DMS 273 (cell line): ENCODE results near the gene RAD51B.

Source experiments
- DNase-seq: peaks from one replicate; lab custom pipeline; 2025; ENCODE audit not compliant: unreplicated experiment; lab: John Stamatoyannopoulos, UW

Gene RAD51B

DNA sequence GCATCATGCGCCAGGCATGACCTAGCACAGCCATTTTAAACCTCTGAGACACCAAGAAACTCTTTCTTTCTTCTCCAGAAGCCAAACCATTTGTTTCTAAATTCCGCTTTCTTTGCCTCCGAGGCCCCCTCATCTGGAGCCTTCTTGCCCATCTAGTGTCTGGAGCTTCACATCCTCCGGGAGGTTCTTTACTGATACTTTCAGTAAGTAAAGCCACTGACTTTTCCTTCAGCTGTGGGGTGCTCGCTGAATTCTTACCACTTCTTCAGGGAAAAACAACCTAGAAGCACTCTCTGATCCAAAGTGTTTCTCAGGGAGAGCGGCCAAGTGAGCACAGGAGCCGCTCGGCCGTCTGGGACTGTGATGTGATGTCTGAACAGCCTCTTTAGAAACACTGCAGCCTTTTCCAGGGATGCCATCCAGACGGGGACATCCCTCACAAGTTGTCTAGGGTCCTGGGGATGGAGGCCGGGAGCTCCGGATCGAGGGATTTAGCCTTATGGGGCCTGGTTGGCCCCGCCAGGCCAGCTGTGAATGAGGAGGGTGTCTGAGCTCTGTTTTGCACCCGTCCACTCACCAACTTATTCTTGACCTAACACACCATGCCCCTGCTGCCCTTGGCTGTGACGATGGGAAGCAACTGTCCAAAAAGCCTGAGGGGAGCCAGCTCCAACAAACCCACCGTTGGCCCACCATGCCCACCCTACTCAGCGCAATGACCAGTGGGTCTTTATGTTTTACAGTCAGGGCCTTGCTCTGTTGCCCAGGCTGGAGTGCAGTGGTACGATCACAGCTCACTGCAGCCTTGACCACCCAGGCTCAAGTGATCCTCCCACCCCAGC is 812.7 kb downstream of the RAD51B start:
- no peak for DNase-seq

GRCh38 chr14:68633131-68633991 is 813.8 kb downstream of the RAD51B start:
- no peak for DNase-seq

GRCh38 chr14:68634332-68634731 is 814.8 kb downstream of the RAD51B start:
- no peak for DNase-seq

DNA sequence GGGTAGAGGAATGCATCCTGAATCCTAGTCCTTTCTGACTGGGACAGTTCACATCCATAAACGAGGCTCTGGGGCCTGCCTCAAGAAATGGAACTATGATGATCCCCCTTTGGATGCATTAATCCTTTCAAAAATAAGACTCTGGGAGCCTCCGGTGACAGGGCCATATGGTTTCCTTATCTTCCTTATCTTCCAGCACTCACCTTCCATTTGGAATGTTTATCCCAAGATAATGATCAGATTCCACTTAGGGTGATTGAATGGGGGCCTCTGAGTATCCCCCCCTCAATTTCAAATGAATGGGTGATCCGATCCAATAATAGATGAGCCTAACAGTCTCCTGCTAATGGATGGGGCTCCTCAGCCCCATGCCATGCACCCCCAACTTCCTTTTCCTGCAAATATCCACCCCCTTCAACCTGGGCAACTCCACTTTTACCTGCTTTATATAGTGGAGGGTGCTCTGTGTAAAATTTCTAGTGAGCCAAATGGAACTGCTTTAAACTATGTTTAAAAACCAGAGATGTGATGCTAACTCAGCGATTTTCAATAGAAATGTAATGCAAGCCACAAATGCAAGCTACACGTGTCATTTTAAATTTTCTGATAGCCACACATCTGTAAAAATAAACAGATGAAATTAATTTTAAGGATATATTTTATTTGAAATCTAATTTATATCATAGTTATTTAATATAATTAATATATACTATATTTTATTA is 815.5 kb downstream of the RAD51B start:
- no peak for DNase-seq

GRCh38 chr14:68636597-68636996 is 817.0 kb downstream of the RAD51B start:
- DNase-seq: no peak

- DNase-seq: no peak
Observed at GRCh38 chr14:68637106-68638021, 817.8 kb downstream of the RAD51B start.

GRCh38 chr14:68638141-68638999 is 818.8 kb downstream of the RAD51B start:
- no peak for DNase-seq

DNA sequence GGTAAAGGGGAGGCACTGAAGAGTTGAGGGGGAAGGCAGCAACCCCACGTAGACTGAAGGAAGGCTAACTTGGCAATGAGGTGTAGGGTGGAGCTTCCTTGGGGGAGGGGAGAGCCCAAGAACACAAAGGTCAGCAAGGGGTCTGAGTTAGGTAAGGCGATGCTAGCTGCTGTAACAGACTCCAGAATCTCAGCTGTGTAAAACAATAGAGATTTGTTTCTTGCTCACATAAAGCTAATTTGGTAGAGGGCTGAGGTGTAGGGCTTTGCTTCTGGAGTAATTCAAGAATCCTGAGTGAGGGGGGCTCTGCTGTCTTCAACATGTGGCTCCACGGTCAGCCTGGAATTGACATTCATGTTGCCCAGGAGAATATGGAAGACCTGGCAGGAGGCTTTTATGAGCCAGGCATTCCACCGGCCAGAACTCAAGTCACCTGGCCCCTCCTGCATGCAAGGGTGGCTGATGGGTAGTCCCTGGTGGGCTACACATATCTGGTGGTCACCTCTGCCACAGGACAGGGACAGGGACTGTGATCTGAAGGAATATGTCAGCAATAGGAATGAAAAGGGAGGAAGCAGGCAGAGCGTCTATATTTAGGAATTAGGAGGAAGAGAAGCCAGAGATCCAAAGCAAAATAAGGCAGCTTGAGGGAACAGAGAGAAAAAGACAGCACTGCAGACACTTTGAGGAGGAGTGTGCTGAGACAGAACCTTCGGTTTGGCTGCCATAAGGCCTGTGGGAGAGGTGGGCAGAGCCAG is 819.6 kb downstream of the RAD51B start:
- no peak for DNase-seq

- no peak for DNase-seq
Observed at GRCh38 chr14:68639758-68640574, 820.4 kb downstream of the RAD51B start.

DNA sequence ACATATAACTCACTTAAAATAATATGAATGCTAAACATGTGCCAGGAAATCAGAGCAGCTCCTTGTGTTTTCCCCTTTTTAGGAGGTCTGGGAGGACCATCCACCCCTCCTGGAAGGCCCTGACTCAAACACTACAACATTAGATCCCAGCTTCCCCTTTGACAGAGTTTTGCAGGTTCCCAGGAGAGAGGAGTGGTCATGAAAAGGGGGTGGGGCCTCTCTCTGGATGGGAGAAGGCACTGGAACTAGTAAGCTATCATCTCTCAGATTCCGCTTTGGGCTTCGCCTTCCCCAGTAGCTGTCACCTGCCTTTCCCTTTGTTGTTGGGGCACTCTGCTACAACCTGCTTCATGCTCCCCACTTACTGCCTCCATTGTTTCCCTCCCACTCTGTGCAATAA is 824.1 kb downstream of the RAD51B start:
- DNase-seq: no peak

GRCh38 chr14:68644101-68644500 is 824.5 kb downstream of the RAD51B start:
- DNase-seq: no peak

GRCh38 chr14:68645371-68645770 is 825.8 kb downstream of the RAD51B start:
- no peak for DNase-seq

DNA sequence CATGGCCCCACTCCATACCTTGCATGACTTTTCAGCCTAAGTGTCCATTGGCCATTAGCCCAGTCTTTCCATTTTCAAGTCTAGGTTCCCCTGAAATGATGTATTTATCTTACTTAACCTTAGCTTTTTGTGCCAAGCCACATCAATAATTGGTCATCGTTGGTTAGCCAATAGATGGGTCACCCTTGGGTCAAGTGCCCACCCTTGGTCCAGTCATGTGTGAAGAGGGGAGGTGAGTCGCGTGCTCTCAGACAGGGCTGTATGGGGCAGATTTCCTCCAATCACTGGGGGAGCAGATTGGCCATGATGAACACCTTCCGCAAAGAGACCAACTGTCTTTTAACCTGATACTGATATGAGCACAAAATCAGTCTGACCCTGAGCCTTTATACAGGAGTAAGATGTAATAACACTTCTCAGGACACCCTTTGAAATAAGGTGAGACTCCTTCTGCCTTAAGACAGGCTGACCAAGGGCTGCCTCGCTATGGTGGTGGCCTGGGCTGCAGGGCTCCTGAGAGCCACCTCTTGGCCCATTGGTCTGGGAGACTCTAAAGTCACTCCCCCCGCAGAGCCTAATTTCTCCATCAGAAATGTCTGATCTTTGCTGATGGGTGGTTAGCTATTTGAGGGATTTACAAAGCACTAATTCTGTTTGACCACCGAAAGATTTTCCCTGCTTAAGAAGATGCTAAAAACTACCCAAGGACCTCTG is 830.1 kb downstream of the RAD51B start:
- no peak for DNase-seq

DNA sequence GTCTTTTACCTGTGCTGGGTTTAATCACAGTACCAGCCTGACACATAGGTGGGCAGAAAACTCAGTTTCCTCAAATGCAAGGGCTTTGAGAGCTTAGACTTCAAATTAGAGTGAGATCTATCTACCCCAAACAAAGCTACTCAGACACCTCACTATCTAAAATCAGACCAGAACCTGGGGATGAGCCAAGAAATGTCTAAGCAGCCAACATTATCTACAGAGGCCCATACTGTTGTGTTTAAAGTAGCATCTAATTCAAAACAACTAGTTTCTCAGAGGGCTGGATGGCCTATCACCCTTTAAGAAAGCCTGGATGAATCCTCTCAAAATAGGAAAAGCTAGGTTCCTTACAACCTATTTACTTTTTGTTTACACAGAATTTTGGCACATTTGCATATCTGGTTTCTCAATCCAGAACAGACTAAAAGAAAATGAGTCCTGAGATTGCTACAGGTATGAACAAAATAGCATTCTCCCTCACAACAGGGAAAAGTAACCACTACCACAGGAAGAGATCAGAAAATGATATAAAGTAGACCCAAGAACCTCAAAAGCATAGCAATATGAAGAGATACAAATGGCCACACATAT is 830.9 kb downstream of the RAD51B start:
- DNase-seq: no peak

- DNase-seq: no peak
Observed at GRCh38 chr14:68651075-68651474, 831.5 kb downstream of the RAD51B start.

GRCh38 chr14:68651652-68652432 is 832.3 kb downstream of the RAD51B start:
- DNase-seq: no peak
